ENCODE data around the gene NR6A1.
"Not testable (repeated sequence)": the region's sequence is repeated elsewhere in the genome, so short reads cannot be mapped to it uniquely, and the experiment has no call there.

NR6A1 gene

GRCh38 chr9:124758061-124758460, 13.1 kb downstream of the NR6A1 start:
- no peak for DNase-seq

GRCh38 chr9:124757616-124758015, 13.5 kb downstream of the NR6A1 start:
- DNase-seq: no peak

DNA sequence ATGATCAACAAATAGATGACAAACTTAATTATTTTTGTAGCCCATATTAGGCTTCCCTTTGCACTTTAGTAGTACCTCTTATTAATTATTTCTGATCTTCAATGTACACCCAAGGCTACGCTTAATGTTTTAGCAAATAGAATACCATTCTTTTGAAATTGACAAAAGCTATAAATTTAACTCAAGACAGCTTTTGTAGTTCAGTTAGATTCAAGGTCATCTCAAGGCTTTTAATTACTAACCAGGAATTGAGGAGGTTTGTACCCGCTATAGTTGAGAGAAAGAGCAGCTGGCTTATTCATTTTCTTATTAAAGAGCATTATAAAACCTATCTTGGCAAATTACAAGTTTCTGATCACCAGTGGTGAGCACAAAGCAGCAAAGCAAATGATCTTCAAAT, 15.1 kb downstream of the NR6A1 start:
- no peak for DNase-seq

- no peak for DNase-seq
Measured at GRCh38 chr9:124755061-124755460, 16.1 kb downstream of the NR6A1 start.

- DNase-seq: no peak
Measured at GRCh38 chr9:124754289-124754688, 16.8 kb downstream of the NR6A1 start.

GRCh38 chr9:124752967-124753366, 18.1 kb downstream of the NR6A1 start:
- no peak for DNase-seq

DNA sequence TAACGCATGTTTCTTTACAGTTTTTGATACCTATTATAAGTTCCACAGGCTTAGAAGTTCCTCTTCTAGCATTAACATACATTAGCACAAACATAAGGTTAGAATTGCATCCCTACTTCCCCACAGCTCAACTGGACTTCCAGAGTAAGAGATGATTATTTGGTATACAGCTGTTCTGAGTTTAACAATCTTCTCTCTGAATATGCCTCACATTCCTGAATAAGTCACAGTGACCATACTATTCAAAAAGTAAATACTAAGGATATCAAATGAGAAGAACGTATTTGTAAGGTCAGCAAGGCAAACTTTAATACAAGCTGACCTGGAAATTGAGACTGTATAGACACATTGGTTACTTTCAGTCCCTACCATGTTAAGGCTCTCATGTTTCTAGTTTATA, 21.3 kb downstream of the NR6A1 start:
- DNase-seq: no peak

GRCh38 chr9:124749284-124749683, 21.8 kb downstream of the NR6A1 start:
- no peak for DNase-seq

DNA sequence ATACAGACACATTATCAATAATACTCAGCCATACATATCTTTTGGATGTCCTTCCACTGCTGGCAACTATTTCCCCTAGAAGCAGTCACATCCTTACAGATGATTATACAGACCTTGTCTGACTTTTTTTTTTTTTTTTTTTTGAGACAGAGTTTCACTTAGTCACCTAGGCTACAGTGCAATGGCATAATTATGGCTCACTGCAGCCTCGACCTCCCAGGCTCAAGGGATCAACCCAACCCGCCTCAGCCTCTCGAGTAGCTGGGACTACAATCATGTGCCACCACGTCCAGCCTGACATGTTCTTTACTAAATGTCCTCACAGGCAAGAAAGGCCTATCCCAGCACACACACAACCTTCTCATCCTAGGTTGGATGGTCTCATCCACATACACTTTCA, 24.0 kb downstream of the NR6A1 start:
- DNase-seq: no peak

DNA sequence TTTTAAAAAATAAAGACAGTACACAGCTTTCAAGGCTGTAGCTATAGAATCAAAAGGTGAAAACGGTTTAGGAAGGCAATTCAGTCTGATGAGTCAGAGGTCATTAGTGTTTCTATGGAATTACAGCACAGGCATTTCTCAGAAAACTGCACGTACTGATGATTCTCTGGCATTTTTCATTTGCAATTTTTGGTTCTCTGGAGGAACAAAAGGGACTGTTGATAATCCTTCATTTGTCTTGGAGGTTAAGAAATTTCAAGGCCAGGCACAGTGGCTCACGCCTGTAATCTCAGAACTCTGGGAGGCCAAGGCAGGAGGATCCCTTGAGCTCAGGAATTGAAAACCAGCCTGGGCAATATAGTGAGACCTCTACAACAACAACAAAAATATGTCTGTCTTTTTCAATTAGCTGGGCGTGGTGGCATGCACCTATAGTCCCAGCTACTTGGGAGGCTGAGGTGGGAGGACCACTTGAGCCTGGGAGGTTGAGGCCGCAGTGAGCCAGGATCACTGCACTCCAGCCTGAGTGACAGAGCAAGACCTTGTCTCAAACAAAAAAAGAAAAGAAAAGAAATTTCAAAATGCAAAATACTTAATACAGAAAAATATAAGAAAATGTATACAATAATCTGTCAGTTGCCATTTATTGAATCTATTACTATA, 27.3 kb downstream of the NR6A1 start:
- no peak for DNase-seq

- no peak for DNase-seq
Measured at GRCh38 chr9:124742940-124743339, 28.2 kb downstream of the NR6A1 start.

GRCh38 chr9:124741662-124742061, 29.4 kb downstream of the NR6A1 start:
- no peak for DNase-seq

GRCh38 chr9:124741149-124741548, 30.0 kb downstream of the NR6A1 start:
- no peak for DNase-seq

- DNase-seq: no peak
Measured at GRCh38 chr9:124739360-124739759, 31.8 kb downstream of the NR6A1 start.

GRCh38 chr9:124738075-124738474, 33.0 kb downstream of the NR6A1 start:
- DNase-seq: not testable (repeated sequence)

DNA sequence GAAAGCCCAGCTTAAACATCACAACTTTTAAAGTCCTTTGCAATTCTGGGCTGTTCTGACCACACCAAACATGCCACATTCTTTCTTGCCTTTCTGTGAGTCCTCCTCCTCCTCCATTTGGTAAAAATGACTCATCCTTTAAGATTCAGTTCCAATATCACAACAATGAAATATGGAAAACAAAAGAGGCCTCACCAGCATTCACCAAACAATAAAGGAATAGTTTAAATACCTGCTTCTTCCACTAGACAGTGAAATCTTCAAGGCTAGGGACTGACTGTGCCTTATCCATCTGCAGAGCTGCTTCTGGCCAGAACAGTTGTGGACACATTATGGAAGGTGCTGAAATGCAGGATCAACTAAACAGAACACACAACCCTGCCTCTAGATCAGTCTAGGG, 36.0 kb downstream of the NR6A1 start:
- DNase-seq: no peak

DNA sequence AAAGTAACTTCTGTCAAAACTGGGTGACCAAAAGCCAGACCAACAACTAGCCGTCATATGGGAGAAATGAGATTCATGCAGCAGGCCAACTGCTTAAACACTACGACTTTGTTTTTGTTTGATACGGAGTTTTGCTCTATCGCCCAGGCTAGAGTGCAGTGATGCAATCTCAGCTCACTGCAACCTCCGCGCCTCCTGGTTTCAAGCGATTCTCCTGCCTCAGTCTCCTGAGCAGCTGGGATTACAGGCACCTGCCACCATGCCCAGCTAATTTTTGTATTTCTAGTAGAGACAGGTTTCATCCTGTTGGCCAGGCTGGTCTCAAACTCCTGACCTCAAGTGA, 36.4 kb downstream of the NR6A1 start:
- DNase-seq: not testable (repeated sequence)

- no peak for DNase-seq
Measured at GRCh38 chr9:124733964-124734740, 37.0 kb downstream of the NR6A1 start.

DNA sequence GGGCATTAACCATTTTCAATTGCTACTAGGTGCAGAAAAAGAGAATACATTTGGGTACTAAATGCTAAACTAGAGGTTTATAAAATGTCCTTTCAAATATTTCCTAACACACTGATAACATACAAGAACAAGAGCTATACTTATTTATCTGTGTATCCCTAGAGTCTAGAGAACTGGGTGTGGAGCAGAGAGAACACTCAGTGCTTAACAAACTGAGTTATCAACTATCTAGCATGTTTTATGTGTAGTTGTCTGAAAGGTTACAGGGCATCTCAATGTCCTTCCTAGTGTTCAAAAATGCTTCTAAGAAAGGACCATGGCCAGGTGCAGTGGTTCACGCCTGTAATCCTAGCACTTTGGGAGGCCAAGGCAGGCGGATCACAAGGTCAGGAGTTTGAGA, 40.3 kb downstream of the NR6A1 start:
- DNase-seq: no peak

DNA sequence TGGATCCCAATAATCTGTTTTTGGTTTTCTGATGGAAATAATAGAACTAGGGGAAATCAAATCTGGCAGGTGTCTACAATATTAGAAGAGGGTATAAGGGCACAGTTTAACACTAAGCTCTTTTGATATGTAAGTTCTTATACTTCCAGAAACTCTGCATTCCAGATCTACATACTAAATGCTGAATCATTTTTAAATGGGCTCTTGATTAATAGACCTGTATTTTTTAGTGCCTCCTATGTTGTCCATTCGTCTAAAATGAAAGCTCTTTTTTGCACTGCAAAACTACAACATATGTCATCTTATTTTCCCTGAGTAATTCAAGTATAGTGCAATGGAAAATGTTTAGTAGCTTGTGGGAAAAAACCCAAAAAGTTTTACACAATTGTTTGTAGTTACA, 44.2 kb downstream of the NR6A1 start:
- no peak for DNase-seq

DNA sequence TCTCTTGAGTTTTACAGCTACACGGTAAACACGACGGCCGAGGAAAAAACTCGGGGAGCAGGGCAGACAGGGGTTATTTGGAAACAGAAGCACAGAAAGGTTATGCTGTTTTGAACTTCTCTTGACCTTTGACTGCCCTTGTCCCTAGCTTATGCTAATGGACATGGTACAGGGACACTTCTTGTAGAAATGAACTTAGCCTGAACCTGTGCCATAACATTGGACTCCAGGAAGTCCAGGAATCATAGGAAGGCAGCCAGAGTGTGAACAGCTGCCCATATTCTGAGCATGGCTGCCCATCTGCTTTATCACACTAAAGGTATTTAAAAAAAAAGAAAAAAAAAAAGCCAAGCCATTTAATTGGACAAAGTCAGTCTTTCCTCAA, 46.1 kb downstream of the NR6A1 start:
- no peak for DNase-seq

DNA sequence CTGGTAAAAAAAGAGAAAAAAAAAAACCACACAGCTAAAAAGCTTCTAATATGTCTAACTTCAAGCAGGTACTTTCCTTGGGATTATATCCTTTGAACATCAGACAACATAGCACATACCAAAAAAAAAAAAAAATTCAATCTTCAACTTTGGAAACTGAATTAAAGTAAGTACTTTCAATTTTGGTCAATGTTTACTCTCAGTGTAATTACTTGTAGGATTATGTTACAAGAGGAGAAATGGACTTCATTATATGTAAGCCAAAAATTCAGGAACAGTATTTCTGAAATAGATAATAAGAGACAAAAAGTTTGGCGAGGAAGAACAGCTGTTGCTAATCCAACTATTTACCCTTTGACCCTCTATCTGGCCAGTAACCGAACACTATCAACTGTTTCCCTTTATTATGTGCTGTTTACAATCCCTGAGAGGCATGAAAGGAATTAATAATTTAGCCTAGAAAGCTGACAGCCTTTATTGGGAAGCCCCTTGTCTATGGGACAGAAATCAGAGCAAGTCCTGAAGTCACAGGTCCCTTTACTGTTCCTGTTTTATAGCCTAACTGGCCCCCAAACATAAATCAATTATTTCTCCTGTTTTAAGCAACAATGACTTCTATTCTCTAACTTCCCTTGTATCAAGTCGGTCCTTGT, 46.6 kb downstream of the NR6A1 start:
- no peak for DNase-seq

DNA sequence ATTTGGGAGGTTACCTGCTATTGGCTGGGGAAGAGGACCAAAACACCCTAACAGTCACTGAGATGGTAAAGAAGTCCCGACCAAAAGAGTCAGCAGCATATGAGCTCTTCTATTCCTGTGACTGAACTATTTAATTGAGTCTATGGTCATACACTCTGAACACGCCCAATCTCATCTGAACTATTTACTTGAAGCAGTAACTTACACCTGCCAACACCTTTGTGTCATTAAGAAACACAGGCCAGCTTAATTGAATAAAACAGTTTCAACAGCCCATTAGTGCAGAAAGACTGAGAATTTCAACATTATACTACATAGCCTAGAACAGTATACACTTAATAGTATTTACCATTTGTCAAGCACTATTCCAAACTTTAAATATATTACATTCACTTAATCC, 47.8 kb downstream of the NR6A1 start:
- DNase-seq: no peak
